ENCODE data around the gene LPIN2. TPM values are rescaled to one million over a fixed set of nuclear protein-coding genes. Genes with fewer than 3 reads are reported as not detected.

The LPIN2 gene
- total RNA-seq, 4 donors from 2014 or later: 17.6 to 34.3 (median 25.6) TPM

DNA sequence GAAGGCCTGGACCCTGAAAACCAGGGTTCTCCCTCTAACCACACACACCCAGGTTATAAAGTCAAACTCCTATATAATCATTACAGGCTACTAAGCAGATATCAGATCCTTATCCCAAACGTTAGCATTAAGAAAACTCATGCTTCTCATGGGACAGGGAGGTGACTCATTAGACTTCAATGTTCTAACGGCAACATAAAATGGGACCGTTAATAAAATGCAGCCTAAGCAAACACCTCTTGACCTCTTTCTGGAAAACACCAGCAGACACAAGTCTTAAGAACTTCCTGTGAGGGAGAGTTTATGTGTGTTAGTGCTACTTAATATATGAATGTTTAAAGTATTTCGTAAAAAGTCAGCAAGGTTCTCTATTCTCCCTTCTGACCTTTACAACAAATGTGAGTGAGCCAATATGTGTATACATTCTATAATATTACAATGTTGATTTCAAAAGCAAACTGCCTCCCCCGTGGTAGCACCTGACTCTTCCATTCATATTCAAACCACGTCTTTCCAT is 31.7 kb downstream of the LPIN2 start:
- Histone ChIP-seq H3K36me3 (no peaks in the 10 kb centered on the region), H3K27me3 (no peaks in the 10 kb centered on the region), H3K9me3 (no peaks in the 10 kb centered on the region), H3K4me3 (peak overlapping the region in 1 of 2 donors; percentile 1), H3K27ac (peak overlapping the region; percentile 59 to 87 (median 72)), H3K4me1 (peaks cover 44 to 97% (median 46%) of the 10 kb centered on the region in 3 donors)
- peak; percentile 65 for ATAC-seq
- TF ChIP-seq, protein P1, sequence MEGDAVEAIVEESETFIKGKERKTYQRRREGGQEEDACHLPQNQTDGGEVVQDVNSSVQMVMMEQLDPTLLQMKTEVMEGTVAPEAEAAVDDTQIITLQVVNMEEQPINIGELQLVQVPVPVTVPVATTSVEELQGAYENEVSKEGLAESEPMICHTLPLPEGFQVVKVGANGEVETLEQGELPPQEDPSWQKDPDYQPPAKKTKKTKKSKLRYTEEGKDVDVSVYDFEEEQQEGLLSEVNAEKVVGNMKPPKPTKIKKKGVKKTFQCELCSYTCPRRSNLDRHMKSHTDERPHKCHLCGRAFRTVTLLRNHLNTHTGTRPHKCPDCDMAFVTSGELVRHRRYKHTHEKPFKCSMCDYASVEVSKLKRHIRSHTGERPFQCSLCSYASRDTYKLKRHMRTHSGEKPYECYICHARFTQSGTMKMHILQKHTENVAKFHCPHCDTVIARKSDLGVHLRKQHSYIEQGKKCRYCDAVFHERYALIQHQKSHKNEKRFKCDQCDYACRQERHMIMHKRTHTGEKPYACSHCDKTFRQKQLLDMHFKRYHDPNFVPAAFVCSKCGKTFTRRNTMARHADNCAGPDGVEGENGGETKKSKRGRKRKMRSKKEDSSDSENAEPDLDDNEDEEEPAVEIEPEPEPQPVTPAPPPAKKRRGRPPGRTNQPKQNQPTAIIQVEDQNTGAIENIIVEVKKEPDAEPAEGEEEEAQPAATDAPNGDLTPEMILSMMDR (IDR thresholded peaks at IDR 0.05): no peak
- TF ChIP-seq POLR2AphosphoS5 (IDR thresholded peaks at IDR 0.05): peak; percentile 59
- TF ChIP-seq POLR2A (IDR thresholded peaks at IDR 0.05): no peak
- no peak for TF ChIP-seq EP300 (IDR thresholded peaks at IDR 0.05)
- 2 to 11% methylated on average over 6 of the region's 6 CpGs for WGBS, 2 donors (ENCODE audit: low coverage in 1 of 2)

DNA sequence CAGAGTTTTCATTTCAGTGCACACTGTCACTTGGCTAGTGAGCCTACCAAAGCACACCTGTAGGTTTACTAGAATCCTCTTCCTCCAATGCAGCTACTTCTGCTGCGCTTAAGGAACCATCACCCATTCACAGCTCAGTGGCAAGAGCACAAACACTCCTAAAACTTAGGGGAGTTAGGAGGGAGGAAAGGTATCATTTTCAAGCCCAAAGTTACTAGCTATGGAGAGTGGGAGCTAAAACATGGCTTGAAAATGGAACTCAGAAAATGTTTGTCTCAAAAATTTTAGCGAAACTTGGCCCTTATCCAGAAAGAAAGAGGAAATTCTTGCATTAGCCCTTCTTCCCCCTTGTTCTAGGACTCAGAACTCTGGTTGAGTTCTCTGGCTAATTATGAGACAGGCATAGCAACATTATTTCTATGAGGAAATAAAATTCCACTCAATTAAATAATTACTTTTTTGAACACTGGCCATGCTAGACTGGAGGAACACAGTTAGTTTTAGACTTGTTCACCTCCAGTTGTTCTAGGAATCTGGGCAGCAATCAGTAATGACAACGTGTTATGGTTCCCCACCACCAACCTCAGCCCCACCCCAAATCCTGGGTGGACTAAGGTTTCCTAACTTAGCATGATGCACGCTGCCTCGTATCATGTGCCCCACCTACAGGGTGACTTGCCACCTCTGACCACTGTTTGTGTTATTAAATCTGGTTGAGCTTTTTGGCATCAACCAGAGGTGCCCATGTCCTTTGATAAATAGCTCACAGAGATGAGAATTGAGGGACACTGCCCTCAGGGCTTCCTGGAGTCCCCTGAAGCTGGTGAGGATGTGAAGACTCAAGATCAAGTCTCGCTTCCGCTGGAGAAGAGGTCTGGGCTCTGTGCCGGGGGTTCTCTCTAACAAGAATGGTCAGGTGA is 32.8 kb downstream of the LPIN2 start:
- no peak for TF ChIP-seq POLR2AphosphoS5 (IDR thresholded peaks at IDR 0.05)
- TF ChIP-seq EP300 (IDR thresholded peaks at IDR 0.05): no peak
- no peak for TF ChIP-seq POLR2A (IDR thresholded peaks at IDR 0.05)
- TF ChIP-seq, protein P1 (IDR thresholded peaks at IDR 0.05): no peak
- H3K4me1 ChIP-seq: peaks cover 46 to 98% (median 48%) of the 10 kb centered on the region in 3 donors
- WGBS, 2 donors (ENCODE audit: low coverage in 1 of 2): 67% methylated on average over 6 to 8 of the region's 8 CpGs
- H3K9me3 ChIP-seq: no peaks in the 10 kb centered on the region
- peak overlapping the region; percentile 59 to 87 (median 72) for H3K27ac ChIP-seq
- H3K27me3 ChIP-seq: no peaks in the 10 kb centered on the region
- ATAC-seq: peak; percentile 29
- no peaks in the 10 kb centered on the region for H3K36me3 ChIP-seq
- no peak overlapping the region for H3K4me3 ChIP-seq

DNA sequence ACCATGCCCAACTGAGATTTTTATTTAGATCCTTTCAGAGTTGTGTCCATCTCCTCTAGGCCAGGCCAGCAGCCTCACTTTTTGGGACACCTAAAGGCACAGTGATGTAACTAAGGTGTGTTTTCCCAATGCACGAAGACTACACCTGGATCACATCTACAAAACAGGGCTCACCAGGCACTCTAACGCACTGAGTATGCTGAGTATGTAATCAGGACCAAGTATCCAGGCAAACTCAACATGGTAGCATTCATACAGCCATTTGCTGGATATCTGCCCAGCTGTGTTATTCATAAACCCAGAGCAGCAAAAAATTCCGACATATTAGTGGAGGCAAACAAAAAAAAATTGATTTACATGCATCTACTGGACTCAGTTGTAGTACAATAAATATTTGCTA is 33.8 kb downstream of the LPIN2 start:
- WGBS, 2 donors (ENCODE audit: low coverage in 1 of 2): 53 to 75% methylated on average over 1 to 2 of the region's 3 CpGs
- H3K27ac ChIP-seq: peak overlapping the region in 3 of 4 donors; percentile 42 to 74 (median 59)
- no peak for TF ChIP-seq EP300 (IDR thresholded peaks at IDR 0.05)
- no peak for TF ChIP-seq POLR2A (IDR thresholded peaks at IDR 0.05)
- TF ChIP-seq, protein P1 (IDR thresholded peaks at IDR 0.05): no peak
- TF ChIP-seq POLR2AphosphoS5 (IDR thresholded peaks at IDR 0.05): no peak
- H3K4me3 ChIP-seq: no peak overlapping the region
- H3K36me3 ChIP-seq: no peaks in the 10 kb centered on the region
- H3K27me3 ChIP-seq: no peaks in the 10 kb centered on the region
- ATAC-seq: no peak
- H3K9me3 ChIP-seq: no peaks in the 10 kb centered on the region
- H3K4me1 ChIP-seq: peaks cover 46 to 98% (median 48%) of the 10 kb centered on the region in 3 donors

DNA sequence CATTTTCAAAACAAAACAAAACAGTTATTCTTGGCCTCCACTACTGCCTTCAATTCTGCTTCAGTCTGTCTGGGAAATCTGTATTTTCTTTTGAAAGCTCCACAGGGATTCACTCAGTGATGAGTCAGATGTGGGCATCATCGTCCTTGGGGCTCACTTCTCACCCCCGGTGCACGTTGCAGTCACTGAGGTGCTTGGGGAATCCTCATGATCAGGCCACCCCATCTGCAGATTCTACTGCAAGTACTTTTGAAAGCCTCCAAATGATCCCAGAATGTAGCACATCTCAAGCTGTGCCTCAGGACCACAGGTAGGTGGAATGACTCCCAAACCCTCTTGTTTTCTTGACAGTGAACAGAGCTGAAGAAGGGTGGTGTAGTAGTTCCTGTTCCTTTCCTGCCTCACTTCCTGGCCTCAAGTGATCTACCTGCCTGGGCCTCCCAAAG is 34.3 kb downstream of the LPIN2 start:
- Histone ChIP-seq H3K4me3 (no peak overlapping the region), H3K27me3 (no peaks in the 10 kb centered on the region), H3K9me3 (no peaks in the 10 kb centered on the region), H3K36me3 (no peaks in the 10 kb centered on the region), H3K4me1 (peaks cover 46 to 97% (median 48%) of the 10 kb centered on the region in 3 donors), H3K27ac (peak overlapping the region; percentile 17 to 74 (median 50))
- WGBS, 2 donors (ENCODE audit: low coverage in 1 of 2): 0% methylated on average over 3 of the region's 3 CpGs; no CpG with 5 or more reads in 1 of the 2 donors
- ATAC-seq: no peak
- TF ChIP-seq EP300 (IDR thresholded peaks at IDR 0.05): no peak
- TF ChIP-seq, protein P1 (IDR thresholded peaks at IDR 0.05): no peak
- TF ChIP-seq POLR2A (IDR thresholded peaks at IDR 0.05): no peak
- no peak for TF ChIP-seq POLR2AphosphoS5 (IDR thresholded peaks at IDR 0.05)

Data from gastroesophageal sphincter (tissue), 4 donors.